Effector CD4-positive, alpha-beta T cell (primary cell): Measurements from ENCODE around the gene SHB.

Experiments
- DNase-seq: peaks from one replicate; pipeline ENCODE4 v3.0.0-alpha.2; 2020

Gene SHB

GRCh38 chr9:37880916-37881479, 188.0 kb downstream of the SHB start:
- no peak for DNase-seq

GRCh38 chr9:37876376-37876775, 192.7 kb downstream of the SHB start:
- no peak for DNase-seq

- DNase-seq, result no peak
Observed at GRCh38 chr9:37873955-37874354, 195.1 kb downstream of the SHB start.

DNA sequence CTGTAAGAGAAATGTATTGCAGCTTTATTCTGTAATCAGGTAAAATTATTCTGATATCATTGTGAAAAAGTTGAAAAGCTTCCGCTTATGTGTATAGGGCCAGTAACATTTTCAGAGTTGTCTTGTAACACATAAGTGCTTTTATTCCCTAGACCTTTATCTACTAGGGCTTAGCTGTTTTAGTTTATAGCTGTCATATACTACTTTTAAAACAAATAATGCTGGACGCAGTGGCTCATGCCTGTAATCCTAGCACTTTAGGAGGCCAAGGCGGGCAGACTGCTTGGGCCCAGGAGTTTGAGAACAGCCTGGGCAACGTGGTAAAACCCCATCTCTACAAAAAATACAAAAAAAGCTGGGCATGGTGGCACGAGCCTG, 198.2 kb downstream of the SHB start:
- DNase-seq, result no peak

- no peak for DNase-seq
Observed at GRCh38 chr9:37870081-37870798, 198.8 kb downstream of the SHB start.
